Measurements from ENCODE around the gene NEU1. TPM values are rescaled to one million over a fixed set of nuclear protein-coding genes. Genes with fewer than 3 reads are reported as not detected.

NEU1 gene
- total RNA-seq, 6 experiments from 2014 or later, result 35.8 to 48.6 (median 40.9) TPM

- peaks cover 37% of the 10 kb centered on the region for H3K36me3 Mint-ChIP-seq (ENCODE audit: low read depth)
- peak overlapping the region; percentile 97 for H3K4me3 Mint-ChIP-seq
- peaks cover 28% of the 10 kb centered on the region for H3K4me1 Mint-ChIP-seq (ENCODE audit: low read depth)
- DNase-seq, result no peak
- H3K9me3 Mint-ChIP-seq, result peaks cover 7% of the 10 kb centered on the region; the same call in 1 of the 2 replicates
- no peak for TF ChIP-seq CTCF (IDR thresholded peaks at IDR 0.05)
- 0 out of 2 replicates have a peak overlapping the region, but pooled peaks have one; percentile 90 for H3K27ac Mint-ChIP-seq
- H3K27me3 Mint-ChIP-seq (ENCODE audit: insufficient read depth), result peaks cover 26% of the 10 kb centered on the region
These were observed 31.0 kb downstream of the NEU1 start for GRCh38 chr6:31831350-31832215.

GRCh38 chr6:31830886-31831335 lies 31.7 kb downstream of the NEU1 start:
- H3K9me3 Mint-ChIP-seq, result peaks cover under 1% of the 10 kb centered on the region; the same call in 1 of the 2 replicates
- H3K27ac Mint-ChIP-seq, result peak overlapping the region; percentile 90
- H3K27me3 Mint-ChIP-seq (ENCODE audit: insufficient read depth), result peaks cover 19% of the 10 kb centered on the region
- peaks cover 31% of the 10 kb centered on the region for H3K36me3 Mint-ChIP-seq (ENCODE audit: low read depth)
- no peak for DNase-seq
- H3K4me3 Mint-ChIP-seq, result peak overlapping the region; percentile 97
- no peak for TF ChIP-seq CTCF (IDR thresholded peaks at IDR 0.05)
- H3K4me1 Mint-ChIP-seq (ENCODE audit: low read depth), result peaks cover 24% of the 10 kb centered on the region

- peak overlapping the region; percentile 65 for H3K27ac Mint-ChIP-seq
- peak; percentile 51 for DNase-seq
- H3K27me3 Mint-ChIP-seq (ENCODE audit: insufficient read depth), result peaks cover 10% of the 10 kb centered on the region
- peaks cover 19% of the 10 kb centered on the region for H3K36me3 Mint-ChIP-seq (ENCODE audit: low read depth)
- peaks cover 35% of the 10 kb centered on the region for H3K4me1 Mint-ChIP-seq (ENCODE audit: low read depth)
- TF ChIP-seq CTCF (IDR thresholded peaks at IDR 0.05), result peak; percentile 74
- no peaks in the 10 kb centered on the region; the same call in 1 of the 2 replicates for H3K9me3 Mint-ChIP-seq
- H3K4me3 Mint-ChIP-seq, result peak overlapping the region; percentile 97
These were observed 32.9 kb downstream of the NEU1 start for GRCh38 chr6:31829633-31830283.

- H3K9me3 Mint-ChIP-seq, result no peaks in the 10 kb centered on the region
- DNase-seq, result peak; percentile 100
- peaks cover 16% of the 10 kb centered on the region for H3K36me3 Mint-ChIP-seq (ENCODE audit: low read depth)
- peaks cover 6% of the 10 kb centered on the region for H3K27me3 Mint-ChIP-seq (ENCODE audit: insufficient read depth)
- peaks cover 42% of the 10 kb centered on the region for H3K4me1 Mint-ChIP-seq (ENCODE audit: low read depth)
- peak within 1 kb of the TSS; percentile 99 for H3K27ac Mint-ChIP-seq
- peak within 1 kb of the TSS; percentile 91 for H3K4me3 Mint-ChIP-seq
- TF ChIP-seq CTCF (IDR thresholded peaks at IDR 0.05), result no peak
These were observed 35.1 kb downstream of the NEU1 start, which contains the start of gene HSPA1B for GRCh38 chr6:31827286-31828079. TSS of gene HSPA1B (plus strand) at chr6:31827738. CDS start at chr6:31827951, 213 bp downstream.

GRCh38 chr6:31826793-31827285 lies 35.8 kb downstream of the NEU1 start:
- H3K36me3 Mint-ChIP-seq (ENCODE audit: low read depth), result peaks cover 16% of the 10 kb centered on the region
- H3K9me3 Mint-ChIP-seq, result no peaks in the 10 kb centered on the region
- H3K27me3 Mint-ChIP-seq (ENCODE audit: insufficient read depth), result peaks cover 9% of the 10 kb centered on the region
- peak; percentile 83 for DNase-seq
- TF ChIP-seq CTCF (IDR thresholded peaks at IDR 0.05), result no peak
- peak overlapping the region; percentile 99 for H3K27ac Mint-ChIP-seq
- H3K4me1 Mint-ChIP-seq (ENCODE audit: low read depth), result peaks cover 47% of the 10 kb centered on the region
- H3K4me3 Mint-ChIP-seq, result peak overlapping the region; percentile 91

Measured in HFFc6 (cell line).